Hepatocyte (in vitro differentiated cells): ENCODE results near the gene RBAK.

ENCODE experiments used
- CTCF ChIP-seq: fragments of 200-600 bp; sonication (generic); IDR thresholded peaks from 2 replicates; pipeline ENCODE4 v1.5.1; 2016; ENCODE audit warnings: antibody characterized with exemption, mild to moderate bottlenecking; ENCODE audit not compliant: poor library complexity
- EZH2 ChIP-seq: fragments of 200-600 bp; sonication (generic); IDR thresholded peaks from 2 replicates; pipeline ENCODE4 v1.6.1; 2016; ENCODE audit warnings: antibody characterized with exemption, mild to moderate bottlenecking, borderline replicate concordance

DNA sequence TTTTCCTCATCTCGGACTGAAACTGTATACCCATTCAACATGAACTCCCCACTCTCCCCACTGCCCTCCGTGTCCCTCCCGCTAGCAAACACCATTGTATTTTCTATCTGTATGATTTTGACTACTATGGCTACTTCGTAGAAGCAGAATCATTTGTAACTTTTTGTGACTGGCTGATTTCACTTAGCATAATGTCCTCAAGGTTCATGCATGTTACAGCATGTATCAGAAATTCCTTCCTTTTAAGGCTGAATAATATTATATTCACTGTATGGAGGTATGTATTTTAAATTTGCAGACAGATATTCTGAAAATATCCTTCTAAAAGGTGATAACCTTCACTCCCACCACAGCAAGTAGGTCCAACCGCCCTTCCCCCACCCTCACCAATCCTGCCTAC is 43.7 kb upstream of the RBAK start:
- TF ChIP-seq CTCF (no peak), EZH2 (no peak)
